IMR-90 (cell line): ENCODE data around the gene ALKBH7.

Source experiments
- CHD1 ChIP-seq: IDR thresholded peaks from 2 replicates; pipeline ENCODE4 v1.6.1; 2012; ENCODE audit warnings: low read depth, low read length, improper control_type of control experiment
- CTCF ChIP-seq: conservative IDR thresholded peaks from 2 replicates; pipeline ENCODE4 v1.5.1; 2012; ENCODE audit warnings: mild to moderate bottlenecking, low read depth, low read length, improper control_type of control experiment
- FOS ChIP-seq: fragments of 150-350 bp; IDR thresholded peaks from 2 replicates; pipeline ENCODE4 v1.6.1; 2016; ENCODE audit warnings: low read depth, low read length
- MAFK ChIP-seq: IDR thresholded peaks from 2 replicates; pipeline ENCODE4 v1.6.1; 2012; ENCODE audit warnings: low read depth, low read length, improper control_type of control experiment
- MAZ ChIP-seq: IDR thresholded peaks from 2 replicates; pipeline ENCODE4 v1.6.1; 2012; ENCODE audit warnings: low read depth, mild to moderate bottlenecking, low read length, improper control_type of control experiment, moderate library complexity, borderline replicate concordance
- MXI1 ChIP-seq: IDR thresholded peaks from 2 replicates; pipeline ENCODE4 v1.6.1; 2012; ENCODE audit warnings: low read depth, mild to moderate bottlenecking, low read length, moderate library complexity, borderline replicate concordance
- POLR2A ChIP-seq: IDR thresholded peaks from 2 replicates; pipeline ENCODE4 v1.6.1; 2012; ENCODE audit warnings: mild to moderate bottlenecking, low read depth, low read length
- RAD21 ChIP-seq: IDR thresholded peaks from 2 replicates; pipeline ENCODE4 v1.6.1; 2012; ENCODE audit warnings: low read length, improper control_type of control experiment
- RCOR1 ChIP-seq: IDR thresholded peaks from 2 replicates; pipeline ENCODE4 v1.6.1; 2012; ENCODE audit warnings: mild to moderate bottlenecking, low read length, improper control_type of control experiment; ENCODE audit not compliant: insufficient replicate concordance
- RFX5 ChIP-seq: IDR thresholded peaks from 2 replicates; pipeline ENCODE4 v1.8.0; 2012; ENCODE audit warnings: low read depth, mild to moderate bottlenecking, low read length, moderate library complexity
- SMC3 ChIP-seq: fragments of 150-350 bp; IDR thresholded peaks from 2 replicates; pipeline ENCODE4 v1.6.1; 2016; ENCODE audit warnings: low read depth, mild to moderate bottlenecking, antibody characterized with exemption, low read length, moderate library complexity
- USF2 ChIP-seq: fragments of 150-350 bp; IDR thresholded peaks from 2 replicates; pipeline ENCODE4 v1.6.1; 2017; ENCODE audit warnings: mild to moderate bottlenecking, antibody characterized with exemption, low read length, low read depth
- TF ChIP-seq, protein P1 (sequence below): fragments of 150-350 bp; IDR thresholded peaks from 2 replicates; pipeline ENCODE4 v1.6.1; 2016; ENCODE audit warnings: low read depth, mild to moderate bottlenecking, low read length, moderate library complexity, borderline replicate concordance

GRCh38 chr19:6387372-6387771 is 14.8 kb downstream of the ALKBH7 start:
- no peak for TF ChIP-seq FOS
- TF ChIP-seq POLR2A = no peak
- TF ChIP-seq RAD21 = no peak
- TF ChIP-seq CTCF = no peak
- TF ChIP-seq MAZ = no peak
- TF ChIP-seq CHD1 = no peak
- TF ChIP-seq USF2 = no peak
- no peak for TF ChIP-seq MAFK
- TF ChIP-seq SMC3 = no peak
- TF ChIP-seq, protein P1, sequence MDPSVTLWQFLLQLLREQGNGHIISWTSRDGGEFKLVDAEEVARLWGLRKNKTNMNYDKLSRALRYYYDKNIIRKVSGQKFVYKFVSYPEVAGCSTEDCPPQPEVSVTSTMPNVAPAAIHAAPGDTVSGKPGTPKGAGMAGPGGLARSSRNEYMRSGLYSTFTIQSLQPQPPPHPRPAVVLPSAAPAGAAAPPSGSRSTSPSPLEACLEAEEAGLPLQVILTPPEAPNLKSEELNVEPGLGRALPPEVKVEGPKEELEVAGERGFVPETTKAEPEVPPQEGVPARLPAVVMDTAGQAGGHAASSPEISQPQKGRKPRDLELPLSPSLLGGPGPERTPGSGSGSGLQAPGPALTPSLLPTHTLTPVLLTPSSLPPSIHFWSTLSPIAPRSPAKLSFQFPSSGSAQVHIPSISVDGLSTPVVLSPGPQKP = no peak
- no peak for TF ChIP-seq RCOR1
- TF ChIP-seq RFX5 = no peak
- no peak for TF ChIP-seq MXI1
